Measurements from ENCODE around the gene GAS6. TPM values are rescaled to one million over a fixed set of nuclear protein-coding genes. Genes with fewer than 3 reads are reported as not detected.
"Not testable (repeated sequence)": the region's sequence is repeated elsewhere in the genome, so short reads cannot be mapped to it uniquely, and the experiment has no call there.

GAS6 gene
- total RNA-seq (ENCODE audit: low replicate concordance), result 33.3 and 45.1 TPM in 2 replicates

DNA sequence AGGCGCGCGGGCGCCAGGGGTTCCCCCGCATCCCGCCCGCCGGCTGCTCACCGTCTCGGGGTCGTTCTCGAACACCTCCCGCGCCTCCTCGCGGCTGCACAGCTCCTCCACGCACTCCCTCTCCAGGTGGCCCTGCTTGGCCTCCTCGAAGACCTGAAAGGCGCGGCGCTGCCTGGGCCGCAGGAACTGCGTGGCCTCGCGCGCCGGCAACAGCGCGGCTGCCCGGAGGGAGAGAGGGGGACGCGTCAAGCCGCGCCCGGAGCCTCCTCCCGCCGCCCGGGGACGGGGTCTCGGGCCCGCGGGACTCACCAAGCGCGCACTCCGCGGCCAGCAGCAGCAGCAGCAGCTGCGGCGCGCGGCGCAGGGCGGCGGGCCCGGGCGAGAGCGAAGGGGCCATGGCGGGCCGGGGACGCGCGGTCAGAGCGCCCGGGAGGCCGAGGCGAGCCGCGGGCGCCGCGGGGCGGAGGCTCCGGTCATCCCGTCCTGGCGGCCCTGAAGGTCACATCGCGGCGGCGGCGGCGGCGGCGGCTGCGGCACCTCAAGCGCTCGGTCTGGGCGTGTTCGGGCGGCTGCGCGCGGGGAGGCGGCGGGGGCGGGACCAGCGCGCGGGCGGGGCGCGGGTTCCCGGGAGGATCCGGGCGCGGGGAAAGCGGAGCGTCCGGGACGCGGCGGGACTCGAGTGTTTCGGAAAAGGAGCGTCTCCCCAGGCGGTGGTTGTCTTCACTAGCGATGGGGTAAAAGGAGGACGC lies at the start of gene GAS6:
Gene GAS6, minus strand, starts transcription at position 553 of the 749 bp plus-strand sequence. Its CDS starts 156 bp downstream, at position 397.
- peak within 1 kb of the TSS; percentile 67 for H3K4me3 ChIP-seq (ENCODE audit: low read depth, low read length)
- TF ChIP-seq, protein P1, sequence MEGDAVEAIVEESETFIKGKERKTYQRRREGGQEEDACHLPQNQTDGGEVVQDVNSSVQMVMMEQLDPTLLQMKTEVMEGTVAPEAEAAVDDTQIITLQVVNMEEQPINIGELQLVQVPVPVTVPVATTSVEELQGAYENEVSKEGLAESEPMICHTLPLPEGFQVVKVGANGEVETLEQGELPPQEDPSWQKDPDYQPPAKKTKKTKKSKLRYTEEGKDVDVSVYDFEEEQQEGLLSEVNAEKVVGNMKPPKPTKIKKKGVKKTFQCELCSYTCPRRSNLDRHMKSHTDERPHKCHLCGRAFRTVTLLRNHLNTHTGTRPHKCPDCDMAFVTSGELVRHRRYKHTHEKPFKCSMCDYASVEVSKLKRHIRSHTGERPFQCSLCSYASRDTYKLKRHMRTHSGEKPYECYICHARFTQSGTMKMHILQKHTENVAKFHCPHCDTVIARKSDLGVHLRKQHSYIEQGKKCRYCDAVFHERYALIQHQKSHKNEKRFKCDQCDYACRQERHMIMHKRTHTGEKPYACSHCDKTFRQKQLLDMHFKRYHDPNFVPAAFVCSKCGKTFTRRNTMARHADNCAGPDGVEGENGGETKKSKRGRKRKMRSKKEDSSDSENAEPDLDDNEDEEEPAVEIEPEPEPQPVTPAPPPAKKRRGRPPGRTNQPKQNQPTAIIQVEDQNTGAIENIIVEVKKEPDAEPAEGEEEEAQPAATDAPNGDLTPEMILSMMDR (IDR thresholded peaks at IDR 0.05; ENCODE audit: insufficient read depth, low read length), result no peak
- DNase-seq (ENCODE audit: low read depth), result peak; percentile 34

GRCh38 chr13:113913408-113913807 lies 49.5 kb upstream of the GAS6 start:
- H3K4me3 ChIP-seq (ENCODE audit: low read depth, low read length); DNase-seq (ENCODE audit: low read depth): not testable (repeated sequence)

DNA sequence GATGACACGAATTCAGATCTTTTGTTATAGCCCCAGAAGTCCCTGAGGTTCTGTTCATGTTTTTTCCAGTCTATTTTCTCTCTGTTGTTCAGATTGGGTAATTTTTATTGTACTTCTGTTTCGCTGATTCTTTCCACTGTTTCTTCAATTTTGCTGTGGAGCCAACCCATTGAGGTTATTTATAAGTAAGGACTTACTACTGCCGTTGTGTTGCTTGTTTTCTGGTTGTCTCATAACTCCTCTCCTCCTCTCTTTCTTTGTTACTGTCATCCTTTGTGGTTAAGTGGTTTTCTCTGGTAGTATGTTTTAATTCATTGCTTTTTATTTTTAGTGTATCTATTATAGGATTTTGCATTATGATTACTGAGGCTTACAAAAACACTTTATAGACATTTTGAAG lies 48.7 kb upstream of the GAS6 start:
- no peak for DNase-seq (ENCODE audit: low read depth)
- H3K4me3 ChIP-seq (ENCODE audit: low read depth, low read length), result no peak overlapping the region
- TF ChIP-seq, protein P1 (IDR thresholded peaks at IDR 0.05; ENCODE audit: insufficient read depth, low read length), result no peak

DNA sequence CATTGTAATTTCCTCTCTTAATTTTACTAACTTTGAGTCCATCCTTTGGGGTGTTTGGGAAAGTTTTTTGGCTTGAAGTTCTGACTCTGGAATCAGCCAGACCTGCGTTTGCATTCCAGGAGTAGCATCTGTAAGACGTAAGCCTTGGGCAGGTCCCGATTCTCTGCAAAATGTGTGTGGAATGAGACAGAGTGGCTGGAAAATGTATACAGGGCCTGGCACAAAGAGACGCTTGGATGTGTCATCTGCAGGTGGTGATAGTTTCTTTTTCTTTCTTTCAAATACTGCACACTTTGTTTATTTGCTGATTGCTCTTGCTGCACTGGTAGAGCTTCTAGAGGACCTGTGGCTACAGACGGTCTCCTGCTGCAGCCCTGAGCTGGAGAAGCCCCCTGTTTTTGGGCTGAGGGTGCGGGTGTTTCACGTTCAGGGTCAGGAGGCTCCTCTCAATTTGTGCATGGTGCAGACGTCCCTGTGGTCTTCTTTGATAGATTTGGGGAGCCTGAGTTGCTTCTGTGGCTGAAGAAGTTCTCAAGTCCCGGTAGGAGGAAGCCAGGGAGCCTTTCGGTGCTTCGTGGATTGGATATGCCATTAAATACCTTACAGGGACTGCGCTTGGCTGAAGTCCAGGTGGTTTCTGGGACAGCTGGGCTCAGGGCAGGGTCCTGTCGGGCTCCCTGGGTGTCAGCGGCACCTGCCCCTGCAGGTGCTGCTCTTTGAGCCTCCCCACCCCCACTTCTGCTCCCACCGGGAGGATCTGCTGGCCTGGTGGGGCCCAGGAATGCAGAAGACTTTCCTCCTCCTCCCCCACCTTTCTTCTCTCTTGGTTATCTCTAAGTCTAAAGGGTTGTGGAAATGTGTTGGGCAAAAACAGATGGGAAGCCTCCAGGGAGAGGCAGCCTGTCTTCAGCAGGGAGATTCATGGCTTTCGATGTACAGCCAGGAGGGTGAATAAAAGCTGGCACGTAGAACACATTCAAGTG lies 44.0 kb upstream of the GAS6 start:
- DNase-seq (ENCODE audit: low read depth), result peak; percentile 82
- TF ChIP-seq, protein P1 (IDR thresholded peaks at IDR 0.05; ENCODE audit: insufficient read depth, low read length), result no peak
- no peak overlapping the region for H3K4me3 ChIP-seq (ENCODE audit: low read depth, low read length)

- no peak overlapping the region for H3K4me3 ChIP-seq (ENCODE audit: low read depth, low read length)
- no peak for DNase-seq (ENCODE audit: low read depth)
- TF ChIP-seq, protein P1 (IDR thresholded peaks at IDR 0.05; ENCODE audit: insufficient read depth, low read length), result no peak
Measured at GRCh38 chr13:113906571-113906970, 42.7 kb upstream of the GAS6 start.

- TF ChIP-seq, protein P1 (IDR thresholded peaks at IDR 0.05; ENCODE audit: insufficient read depth, low read length), result no peak
- no peak for DNase-seq (ENCODE audit: low read depth)
Measured at GRCh38 chr13:113905942-113906341, 42.1 kb upstream of the GAS6 start.

DNA sequence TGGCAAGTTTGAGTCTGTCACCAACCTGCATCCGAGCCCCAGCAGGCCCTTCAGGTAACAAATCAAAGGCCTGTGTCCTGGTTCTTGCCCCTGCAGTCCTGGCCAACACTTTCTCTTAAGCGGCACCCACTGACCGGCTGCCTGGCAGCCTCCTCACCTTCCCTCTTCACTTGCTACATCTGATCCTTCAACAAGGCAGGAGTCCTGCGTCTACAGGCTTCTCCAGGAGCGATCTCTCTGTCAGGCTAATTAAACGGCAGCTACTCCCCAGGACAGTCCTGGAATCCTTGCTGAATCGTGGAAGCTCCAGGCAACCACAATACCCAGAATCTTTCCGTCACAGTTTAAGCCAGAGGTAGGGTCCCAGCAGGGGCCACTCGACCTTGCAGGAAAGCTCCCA lies 41.1 kb upstream of the GAS6 start:
- DNase-seq (ENCODE audit: low read depth), result no peak
- TF ChIP-seq, protein P1 (IDR thresholded peaks at IDR 0.05; ENCODE audit: insufficient read depth, low read length), result no peak
- H3K4me3 ChIP-seq (ENCODE audit: low read depth, low read length), result no peak overlapping the region

More at GRCh38 chr13:113905942-113906341, 42.1 kb upstream of the GAS6 start:
- H3K4me3 ChIP-seq (ENCODE audit: low read depth, low read length), result no peak overlapping the region
